Fibroblast of skin of right quadriceps (primary cell): ENCODE data around the gene CFAP69.
A peak's percentile ranks its signal among the peaks of the same experiment; 100 is the strongest.
"Not testable (repeated sequence)": the region's sequence is repeated elsewhere in the genome, so short reads cannot be mapped to it uniquely, and the experiment has no call there.

Source experiments
- DNase-seq: peaks from one replicate; pipeline ENCODE4 v3.0.0-alpha.2; 2013

The CFAP69 gene

DNA sequence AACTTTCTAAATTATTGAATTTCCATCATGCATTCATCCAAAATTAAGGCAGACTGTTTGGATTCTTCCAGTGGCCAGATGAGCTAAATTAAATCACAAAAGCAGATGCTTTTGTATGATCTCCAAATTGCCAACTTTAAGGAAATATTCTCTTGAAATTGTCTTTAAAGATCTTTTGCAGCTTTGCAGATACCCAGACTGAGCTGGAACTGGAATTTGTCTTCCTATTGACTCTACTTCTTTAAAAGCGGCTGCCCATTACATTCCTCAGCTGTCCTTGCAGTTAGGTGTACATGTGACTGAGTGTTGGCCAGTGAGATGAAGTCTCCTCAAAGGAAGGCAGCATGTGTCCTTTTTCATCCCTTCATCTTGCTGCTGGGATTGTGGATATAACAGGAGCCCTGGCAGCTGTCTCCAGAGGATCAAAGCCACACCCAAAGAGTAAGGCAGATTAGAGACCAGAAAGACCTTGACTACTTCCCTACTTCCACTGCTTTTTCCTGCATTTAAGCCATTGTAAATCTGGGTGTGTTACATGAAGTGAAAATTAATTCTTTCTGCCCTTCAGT, 8.2 kb upstream of the CFAP69 start:
- DNase-seq = no peak

DNA sequence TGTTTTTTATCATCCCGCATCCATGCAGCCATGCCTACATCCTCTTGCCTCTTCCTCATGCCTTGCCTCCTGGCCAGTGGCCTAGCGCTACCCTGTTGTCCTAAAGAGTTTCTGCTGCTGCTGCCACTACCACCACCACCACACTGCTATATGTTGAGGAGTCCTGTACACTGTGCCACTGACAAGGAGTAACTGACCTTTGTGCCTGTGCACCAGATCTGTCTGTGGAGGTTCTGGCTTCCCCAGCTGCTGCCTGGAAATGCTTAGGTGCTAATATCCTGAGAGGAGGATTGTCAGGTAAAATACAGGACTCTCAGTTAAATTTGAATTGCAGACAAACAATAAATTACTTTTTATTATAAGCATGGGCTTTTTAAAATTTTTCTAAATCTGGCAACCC, 7.0 kb upstream of the CFAP69 start:
- DNase-seq = no peak

DNA sequence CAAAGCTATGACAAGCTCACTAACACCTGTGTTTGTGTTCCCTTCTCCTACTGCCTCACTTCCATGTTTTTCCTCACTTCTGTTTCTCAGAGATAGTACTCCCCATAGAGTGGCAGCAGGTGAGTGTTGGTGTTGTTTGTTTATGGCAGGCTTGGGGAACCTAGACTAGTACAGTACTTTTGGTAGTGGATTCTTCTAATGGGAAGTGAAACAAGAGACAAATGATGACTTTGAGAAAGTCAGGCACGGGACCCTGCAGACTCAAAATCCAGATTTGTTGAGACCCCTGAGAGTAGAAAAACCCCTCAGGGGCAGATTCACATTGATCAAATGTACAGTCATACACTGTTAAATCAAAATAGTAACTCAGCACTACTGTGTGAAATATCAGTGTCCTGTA, 6.4 kb upstream of the CFAP69 start:
- no peak for DNase-seq

DNA sequence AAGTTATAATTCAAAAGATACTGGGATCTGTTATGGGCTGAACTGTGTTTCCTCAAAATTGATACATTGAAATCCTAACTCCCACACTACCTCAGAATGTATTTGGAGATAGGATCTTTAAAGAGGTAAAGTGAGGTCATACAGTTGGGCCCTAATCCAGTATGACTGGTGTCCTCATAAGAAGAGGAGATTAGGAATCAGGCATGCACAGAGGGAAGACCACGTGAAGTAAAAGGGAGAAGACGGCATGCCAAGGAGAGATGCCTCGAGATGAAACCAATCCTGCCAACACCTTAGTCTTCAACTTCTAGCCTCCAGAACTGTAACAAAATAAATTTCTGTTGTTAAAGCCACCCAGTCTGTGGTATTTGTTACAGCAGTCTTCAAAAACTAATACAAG, 5.9 kb upstream of the CFAP69 start:
- no peak for DNase-seq

DNA sequence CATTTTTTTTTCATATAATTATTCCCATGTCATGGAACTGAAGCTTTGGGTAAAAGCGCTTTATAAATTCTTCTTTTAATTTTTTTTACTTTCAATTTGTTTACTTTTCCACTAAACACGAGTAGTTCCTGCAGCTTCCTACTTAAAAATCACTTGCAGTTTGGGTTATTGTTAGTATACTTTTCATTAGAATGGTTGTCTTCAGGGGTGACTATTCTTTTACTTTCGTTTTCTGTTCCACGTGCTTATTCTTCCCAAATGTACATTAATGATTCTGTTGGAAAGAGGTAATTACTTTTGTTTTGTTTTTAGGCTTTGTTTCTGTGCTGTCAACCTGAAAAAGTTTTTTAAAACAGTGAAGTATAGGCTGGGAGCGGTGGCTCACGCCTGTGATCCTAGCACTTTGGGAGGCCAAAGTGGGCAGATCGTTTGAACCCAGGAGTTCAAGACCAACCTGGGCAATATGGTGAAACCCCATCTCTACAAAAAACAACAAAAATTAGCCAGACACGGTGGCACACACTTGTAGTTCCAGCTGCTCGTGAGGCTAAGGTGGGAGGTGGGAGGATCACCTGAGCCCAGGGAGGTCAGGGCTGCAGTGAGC, 5.2 kb upstream of the CFAP69 start:
- DNase-seq = no peak

DNA sequence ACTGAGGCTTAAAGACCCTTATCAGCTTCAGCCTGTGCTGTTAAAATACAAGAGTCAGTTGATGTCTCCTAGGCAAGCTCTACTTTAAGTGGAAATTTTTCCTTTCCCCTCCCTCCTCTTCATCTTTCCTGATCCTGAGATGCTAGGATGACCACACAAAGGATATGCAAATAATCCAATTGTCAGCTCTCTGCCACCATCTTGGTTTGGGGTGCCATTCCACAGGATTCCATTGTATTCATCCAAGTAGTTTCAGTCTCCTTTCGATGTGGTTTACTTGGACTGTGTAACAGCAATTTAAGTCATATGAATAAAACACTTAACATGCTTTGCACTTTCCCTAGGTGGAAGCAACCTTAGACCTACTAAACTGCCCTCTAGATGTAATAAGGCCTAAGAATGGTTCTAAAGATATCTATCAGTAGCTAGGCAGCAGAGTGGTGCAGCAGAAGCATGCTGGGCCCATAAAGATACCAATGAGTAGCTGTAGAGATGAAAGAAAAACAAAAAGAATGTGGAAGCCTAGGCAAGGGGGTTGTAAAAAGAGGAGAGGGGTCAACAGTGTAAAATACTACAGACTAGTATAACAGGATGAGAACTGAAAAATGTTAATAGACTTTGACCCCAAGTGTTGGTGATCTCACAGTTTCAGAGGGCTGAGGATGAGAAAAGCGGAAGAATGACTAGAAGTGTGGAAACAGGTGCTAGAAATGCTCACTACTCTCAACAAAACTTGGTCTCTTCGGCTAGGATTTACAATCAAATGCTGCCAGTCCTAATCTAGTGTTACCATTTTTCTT, 2.4 kb upstream of the CFAP69 start:
- no peak for DNase-seq

DNA sequence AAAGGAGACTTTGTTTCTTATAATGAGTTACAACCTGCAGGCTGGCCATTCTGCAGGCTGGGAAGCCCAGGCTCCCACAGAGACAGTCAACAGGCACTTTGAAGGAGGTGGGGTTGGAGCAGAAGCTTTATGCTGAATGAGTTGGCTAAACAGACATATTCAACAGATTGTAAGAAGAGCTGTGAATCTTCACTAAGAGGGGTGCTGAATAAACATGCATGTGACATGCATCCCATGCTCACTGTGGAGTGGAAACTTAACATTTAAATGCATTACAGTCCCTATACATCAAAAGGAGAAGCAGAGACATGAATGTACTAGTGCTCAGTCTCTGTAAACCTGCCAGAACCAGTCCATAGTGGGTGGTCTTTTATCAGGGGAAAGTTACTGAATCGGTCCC, 1.4 kb upstream of the CFAP69 start:
- DNase-seq = no peak

DNA sequence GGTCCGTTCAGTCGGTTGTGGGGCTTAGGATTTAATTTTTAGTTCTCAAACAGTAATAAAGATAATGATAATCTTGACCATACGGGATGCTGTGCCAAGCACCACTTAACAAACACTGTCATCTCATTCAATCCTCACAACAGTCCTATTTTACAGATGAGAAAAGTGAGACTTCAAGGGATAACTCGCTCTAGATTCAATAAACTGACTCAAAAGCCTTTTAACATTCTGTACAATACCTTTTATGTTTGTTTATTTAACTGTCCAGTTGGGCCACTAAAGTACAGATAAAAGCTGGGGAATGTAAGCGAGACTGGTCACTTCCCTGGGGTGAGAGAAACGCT, 437 bp upstream of the CFAP69 start:
- no peak for DNase-seq

DNA sequence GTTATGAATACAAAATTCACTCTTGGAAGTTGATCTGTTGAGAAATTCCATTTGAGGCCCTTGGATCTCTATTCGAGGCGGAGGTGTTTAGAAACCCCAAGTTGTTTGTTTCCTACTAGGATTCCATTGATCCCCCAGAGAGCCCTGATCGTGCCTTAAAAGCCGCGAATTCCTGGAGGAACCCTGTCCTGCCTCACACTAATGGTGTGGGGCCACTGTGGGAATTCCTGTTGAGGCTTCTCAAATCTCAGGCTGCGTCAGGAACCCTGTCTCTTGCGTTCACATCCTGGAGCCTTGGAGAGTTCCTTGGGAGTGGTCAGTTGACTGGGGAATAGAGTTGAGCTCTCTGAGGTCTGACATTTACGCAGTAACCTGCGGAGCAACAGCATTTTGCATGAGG, 1.2 kb downstream of the CFAP69 start:
- peak; percentile 76 for DNase-seq

DNA sequence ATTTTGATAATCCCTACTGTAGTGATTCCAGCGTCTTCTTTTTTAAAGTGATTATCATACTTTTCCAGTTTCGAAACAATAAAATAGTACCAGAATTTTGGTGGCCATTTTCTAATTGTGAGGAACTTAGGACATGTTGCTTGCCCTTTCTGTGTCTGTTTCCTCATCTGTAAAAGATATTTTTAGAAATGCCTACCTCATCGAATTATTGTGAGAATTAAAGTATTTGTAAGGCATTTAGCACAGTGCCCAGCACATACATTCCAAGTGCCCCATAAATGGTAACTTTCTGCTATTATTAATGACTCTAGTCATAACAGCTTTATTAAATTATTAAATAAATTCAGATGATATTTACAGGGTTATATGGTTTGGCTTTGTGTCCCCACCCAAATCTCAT, 3.7 kb downstream of the CFAP69 start:
- no peak for DNase-seq

DNA sequence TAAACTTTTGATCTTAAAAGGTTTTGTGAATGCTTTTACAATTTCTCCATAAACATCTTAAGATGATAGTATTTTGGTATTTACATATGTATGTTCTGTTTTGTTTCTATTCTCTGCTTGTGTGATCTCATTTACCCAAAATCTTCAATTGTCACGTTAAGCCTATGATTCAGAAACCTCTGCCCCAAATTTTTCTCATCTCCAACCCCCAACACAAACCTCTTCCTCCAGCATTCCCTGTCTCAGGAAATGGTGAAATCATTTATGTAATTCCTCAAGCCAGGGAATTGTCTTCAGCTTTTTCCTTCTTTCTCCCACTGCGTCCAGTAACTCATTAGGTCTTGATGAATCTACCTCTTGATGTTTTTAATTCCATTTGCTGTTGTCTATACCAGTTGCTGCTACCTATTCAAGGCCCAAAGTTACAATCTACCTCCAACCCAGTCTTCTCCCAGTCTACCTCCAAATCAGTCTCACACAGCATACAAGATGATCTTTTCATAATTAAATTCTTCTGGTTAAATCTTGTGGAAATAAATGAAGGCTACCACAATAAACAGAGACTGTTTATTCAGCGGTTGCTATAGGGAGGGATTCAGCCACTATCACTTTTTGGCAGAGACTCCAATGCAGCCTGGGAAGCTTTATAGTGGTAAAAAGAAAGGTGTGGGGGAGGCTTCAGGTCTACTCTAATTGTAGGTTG, 5.8 kb downstream of the CFAP69 start:
- peak; percentile 90 for DNase-seq

DNA sequence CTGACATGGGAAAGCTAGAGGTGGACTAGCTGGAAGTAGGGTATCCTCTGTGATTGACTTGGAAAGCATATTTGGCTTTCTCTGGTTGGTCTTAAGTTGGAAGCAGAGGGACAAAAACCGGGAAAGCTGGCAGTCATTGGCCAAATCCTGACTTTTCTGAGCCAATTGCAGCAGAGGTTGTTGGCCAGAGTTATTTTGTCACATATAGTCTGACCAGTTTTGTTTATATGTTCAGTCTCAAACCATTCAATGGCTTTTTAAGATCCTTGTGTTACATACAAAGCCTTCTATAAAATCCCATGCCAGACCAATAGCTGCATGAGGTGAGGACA, 6.3 kb downstream of the CFAP69 start:
- no peak for DNase-seq

DNA sequence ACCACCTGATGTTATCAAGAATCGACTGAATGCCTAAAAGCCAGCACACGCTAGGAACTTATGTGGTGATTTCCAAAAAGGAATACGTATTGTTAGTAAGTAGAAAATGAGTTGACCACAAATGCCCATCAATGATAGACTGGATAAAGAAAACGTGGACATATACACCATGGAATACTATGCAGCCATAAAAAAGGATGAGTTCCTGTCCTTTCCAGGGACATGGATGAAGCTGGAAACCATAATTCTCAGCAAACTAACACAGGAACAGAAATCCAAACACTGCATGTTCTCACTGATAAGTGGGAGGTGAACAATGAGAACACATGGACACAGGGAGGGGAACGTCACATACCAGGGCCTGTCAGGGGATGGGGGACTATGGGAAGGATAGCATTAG, 11.0 kb downstream of the CFAP69 start:
- not testable (repeated sequence) for DNase-seq

DNA sequence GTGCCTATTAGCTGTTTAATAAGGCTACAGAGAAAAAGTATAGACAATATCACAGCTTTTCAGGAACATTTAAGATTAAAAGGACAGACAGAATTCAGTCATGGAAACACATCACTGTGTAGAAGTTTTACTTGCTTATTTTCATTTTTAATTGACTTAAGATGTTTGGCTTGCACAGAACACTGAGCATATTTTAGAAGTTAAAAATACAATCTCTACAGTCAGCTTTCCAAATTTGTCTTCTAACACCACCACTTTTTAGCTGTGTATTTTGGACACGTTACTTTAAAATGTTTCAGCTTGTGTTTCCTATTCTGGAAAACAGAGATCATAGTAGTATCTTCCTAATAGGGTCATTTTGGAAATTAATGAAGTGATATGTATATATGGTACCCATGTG, 11.8 kb downstream of the CFAP69 start:
- no peak for DNase-seq

DNA sequence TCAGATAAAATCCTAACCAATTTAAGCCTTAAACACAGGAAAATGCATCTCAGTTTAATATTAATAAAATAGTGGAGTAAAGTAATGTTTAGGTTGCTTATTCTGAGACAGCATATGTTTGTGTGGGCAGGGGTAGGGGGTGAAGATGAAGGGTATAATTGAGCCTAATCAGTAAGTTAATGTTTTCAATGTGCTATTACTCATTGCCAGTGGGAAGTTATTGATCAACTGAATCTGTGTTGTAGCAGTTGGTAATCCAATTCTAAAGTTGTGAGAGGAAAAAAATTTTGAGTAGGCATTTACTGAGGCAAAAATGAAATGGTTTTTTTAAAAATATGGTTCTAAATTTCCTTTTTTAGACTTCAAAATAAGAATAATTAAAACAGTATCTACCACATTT, 16.5 kb downstream of the CFAP69 start:
- no peak for DNase-seq

DNA sequence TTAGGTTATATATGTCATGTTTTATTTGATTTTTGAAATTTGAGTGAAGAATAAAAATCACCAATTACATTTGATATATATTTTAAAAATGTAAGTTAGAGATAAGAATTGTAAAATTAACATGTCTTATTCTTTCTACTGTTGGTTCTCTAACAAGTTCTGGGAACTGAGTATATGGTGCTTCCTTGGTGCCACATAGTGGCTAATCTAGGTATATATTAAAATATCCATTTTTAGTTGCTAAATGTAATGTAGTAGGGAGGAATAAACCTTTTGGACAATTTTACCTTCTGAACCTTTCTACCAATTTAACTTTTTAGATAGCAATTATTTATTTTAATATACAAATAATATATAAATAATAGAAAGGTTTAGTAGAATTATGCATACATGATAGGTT, 17.5 kb downstream of the CFAP69 start:
- peak; percentile 49 for DNase-seq

DNA sequence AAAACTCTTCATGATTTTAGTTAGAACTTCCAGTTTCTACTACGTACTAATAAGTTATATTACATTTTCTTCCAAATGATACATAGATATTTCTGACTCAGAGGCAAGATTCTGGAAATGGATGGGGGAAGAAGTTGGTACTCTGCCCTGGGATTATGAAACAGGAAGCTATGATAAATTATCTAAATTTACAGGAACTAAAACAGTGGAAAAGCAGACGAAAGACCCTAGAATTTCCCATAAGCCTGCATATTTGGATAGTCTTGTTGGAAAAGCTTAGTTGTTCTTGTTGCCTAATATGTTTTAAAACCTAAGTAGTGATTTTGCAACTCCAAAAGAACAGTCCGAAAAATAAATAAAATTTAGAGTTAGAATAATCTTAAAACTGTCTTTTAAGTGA, 21.8 kb downstream of the CFAP69 start:
- peak; percentile 80 for DNase-seq

DNA sequence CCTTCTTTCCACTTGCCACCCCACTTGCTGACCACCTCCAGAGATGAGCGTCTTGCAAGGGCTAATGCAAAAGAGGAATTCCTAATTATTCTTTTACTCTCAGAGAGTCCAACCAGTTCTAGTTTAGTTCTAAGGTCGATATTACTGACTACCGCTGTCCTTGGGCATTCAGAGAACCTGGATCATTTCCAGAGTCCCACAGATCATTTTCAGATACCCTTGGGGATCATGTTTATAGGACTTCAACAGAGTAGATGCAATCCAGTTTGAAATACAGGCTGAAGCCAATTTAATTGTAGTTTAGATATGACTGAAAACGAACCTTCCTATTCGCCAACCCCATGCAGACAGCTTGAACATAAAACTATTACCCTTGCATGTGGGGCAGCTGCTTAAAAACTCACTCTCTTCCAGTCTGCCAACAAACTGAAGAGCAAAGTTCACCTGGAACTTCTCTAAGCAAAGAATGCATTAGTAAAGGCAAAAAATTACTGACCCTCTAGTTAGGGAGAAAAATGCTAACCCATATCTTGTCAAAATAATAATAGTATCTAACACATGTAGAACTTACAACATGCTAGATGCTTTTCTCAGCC, 22.4 kb downstream of the CFAP69 start:
- DNase-seq = no peak

DNA sequence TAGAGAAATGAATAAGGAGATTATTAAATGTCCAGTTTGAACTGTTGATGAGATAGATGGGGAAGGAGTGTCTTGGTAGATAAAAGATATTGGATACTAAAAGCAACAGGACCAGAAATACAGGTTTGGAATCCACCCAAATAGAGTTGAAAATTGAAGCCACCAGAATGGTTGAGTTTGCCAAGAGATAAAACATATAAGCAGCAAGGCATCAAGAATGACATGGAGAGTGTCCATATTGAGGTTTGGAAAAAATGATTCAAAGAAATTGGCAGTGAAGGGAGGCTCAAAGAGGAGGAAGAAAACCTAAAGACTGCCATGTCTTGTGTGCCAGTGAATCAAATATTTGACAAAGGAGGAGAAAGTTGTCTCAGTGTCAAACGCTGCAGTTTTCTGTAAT, 24.2 kb downstream of the CFAP69 start:
- DNase-seq = no peak

DNA sequence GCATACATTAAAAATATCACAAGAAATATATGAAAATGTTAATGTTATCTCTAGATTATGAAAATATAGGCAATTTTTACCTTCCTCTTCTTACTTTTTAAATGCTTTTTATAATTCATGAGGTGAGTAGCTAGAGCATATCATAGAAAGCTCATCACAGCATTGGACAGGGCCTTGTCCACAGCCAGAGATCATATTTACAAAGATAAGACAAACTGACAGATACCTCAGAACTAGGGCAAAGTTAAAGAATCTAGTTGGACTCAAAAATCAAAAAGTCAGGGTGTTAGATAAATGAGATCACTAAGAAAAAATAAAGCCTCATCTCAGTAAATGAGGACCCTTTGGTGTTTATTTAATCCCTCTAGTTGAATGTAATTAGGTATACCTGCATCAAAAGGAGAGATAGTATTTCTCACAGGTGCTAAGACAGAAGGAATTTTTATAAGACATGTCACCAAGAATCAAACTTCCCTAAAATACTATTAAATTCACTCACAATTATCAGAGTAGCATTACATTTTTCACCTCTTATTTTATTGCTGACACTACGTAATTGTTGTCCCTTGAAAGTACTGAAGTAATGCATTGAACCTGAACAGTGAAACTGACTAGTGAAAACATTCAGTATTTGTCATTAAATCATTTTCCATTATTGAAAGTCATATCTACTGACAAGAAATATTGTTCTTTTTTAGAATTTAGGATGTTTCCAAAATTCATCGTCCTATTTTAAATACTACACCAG, 25.6 kb downstream of the CFAP69 start:
- DNase-seq = no peak

DNA sequence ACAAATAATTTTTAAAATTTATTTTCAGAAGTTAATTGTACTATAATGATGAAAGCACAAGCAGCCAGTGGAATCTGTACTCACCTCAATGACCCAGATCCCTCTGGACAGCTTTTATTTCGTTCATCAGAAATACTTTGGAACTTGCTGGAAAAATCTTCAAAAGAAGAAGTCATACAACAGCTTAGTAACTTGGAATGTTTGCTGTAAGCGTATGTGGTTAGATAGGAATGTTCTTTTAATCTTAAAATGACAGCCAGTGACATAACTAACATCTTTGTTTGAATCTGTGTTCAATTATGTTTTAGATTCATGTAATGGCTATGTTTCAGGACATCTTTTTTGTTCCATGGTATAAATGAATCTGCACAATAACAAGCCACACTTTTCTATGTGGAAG, 26.8 kb downstream of the CFAP69 start:
- DNase-seq = peak; percentile 87

DNA sequence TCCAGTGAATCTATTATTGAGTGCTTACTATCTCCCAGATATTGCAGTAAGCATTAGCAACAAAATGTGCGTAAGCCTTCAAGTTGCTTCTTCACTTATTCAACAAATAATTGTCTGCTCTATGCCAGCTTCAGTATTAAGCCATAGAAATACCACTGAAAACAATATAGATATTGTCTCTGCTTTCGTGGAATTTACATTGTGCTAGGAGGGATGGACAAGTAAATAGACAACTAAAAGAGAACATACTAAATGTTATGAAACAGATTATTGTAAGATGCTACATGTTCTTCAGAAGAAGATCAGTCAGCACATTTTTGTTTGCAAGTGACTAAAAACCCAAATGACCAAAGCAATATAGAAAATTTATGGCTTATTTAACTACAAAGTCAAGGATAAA, 27.3 kb downstream of the CFAP69 start:
- DNase-seq = peak; percentile 11

DNA sequence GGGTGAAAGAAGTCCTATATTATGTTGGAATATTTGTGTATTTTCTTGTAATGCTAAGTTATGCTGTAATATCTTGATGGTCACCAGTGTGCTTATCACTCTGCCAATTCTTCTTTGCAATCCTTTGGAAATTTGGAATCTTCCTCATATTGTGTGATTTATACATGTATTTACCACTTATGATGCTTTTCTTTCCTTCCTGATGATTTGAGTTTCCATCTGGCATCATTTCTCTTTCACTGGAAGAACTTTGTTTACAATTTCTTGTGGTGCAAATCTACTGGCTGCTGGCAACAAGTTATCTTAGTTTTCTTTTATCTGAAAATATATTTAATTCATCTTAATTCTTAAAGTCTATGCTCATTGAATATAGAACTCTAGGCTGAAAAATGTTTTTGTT, 29.2 kb downstream of the CFAP69 start:
- DNase-seq = no peak
